WI38 (cell line): Measurements from ENCODE around the gene CEP131.

Source experiments
- H3K4me3 ChIP-seq: 2 replicates; pipeline ENCODE4 v1.5.1; 2011; ENCODE audit warnings: low read depth, mild to moderate bottlenecking, control low read depth, low read length
- TF ChIP-seq, protein P1 (sequence below): IDR thresholded peaks from 2 replicates; pipeline ENCODE4 v1.5.1; 2012; ENCODE audit warnings: low read depth, mild to moderate bottlenecking, control low read depth, low read length

CEP131 gene

DNA sequence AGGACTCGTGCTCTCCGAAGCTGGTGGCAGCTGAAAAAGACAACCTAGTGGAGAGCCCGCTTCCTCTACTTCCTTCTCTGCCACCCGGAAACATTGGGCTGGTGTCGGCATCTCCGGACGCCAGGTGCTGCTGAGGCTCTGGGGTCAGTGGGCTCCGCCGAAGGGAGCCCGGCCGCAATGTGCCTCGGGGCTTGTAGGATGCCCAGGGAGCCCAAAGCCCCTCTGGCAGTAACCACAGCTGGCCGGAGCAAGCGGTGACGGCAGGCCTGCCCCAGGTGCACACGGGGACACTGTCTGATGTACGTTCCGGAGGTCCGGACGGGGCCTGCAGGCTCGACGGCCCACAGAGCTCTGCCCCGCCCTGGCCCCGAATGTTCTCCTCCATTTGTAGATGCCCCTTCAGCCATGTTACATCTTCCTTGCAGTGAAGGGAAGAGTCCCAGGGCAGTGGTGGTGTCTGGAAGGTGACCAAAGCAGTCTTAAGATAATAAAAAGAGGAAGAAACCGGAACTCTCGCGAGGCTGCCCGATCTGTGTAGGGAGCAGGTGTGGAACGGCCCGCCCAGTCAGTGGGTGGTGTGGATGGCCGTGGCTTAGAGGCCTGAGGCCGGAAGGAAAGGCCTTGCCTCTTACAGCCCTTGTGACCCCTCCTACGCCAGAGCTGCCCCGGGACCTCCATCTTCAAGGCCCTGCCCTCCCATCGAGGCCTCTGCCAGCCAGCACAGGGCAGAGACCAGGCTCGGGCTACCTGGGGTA is 39.0 kb upstream of the CEP131 start:
- TF ChIP-seq, protein P1, sequence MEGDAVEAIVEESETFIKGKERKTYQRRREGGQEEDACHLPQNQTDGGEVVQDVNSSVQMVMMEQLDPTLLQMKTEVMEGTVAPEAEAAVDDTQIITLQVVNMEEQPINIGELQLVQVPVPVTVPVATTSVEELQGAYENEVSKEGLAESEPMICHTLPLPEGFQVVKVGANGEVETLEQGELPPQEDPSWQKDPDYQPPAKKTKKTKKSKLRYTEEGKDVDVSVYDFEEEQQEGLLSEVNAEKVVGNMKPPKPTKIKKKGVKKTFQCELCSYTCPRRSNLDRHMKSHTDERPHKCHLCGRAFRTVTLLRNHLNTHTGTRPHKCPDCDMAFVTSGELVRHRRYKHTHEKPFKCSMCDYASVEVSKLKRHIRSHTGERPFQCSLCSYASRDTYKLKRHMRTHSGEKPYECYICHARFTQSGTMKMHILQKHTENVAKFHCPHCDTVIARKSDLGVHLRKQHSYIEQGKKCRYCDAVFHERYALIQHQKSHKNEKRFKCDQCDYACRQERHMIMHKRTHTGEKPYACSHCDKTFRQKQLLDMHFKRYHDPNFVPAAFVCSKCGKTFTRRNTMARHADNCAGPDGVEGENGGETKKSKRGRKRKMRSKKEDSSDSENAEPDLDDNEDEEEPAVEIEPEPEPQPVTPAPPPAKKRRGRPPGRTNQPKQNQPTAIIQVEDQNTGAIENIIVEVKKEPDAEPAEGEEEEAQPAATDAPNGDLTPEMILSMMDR = no peak
- no peak overlapping the region for H3K4me3 ChIP-seq

DNA sequence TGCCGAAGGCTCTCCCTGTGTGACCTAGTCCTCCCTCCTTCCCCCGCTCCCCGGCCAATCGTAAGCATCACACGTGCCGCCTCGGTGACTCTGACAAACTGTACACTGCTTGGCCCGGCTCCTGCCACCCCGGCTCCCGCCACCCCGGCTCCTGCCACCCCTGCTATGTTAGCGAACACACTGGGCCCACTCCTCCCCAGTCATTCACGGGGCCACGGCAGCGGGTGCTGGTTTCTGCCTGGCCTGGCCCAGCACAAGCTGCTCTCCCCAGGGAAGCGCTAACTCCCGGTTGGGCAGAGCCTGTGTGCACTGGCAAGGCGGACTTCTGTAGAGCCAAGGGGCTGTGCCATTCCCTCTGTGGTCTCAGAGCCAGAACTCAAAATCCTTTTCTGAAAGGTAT is 38.3 kb upstream of the CEP131 start:
- TF ChIP-seq, protein P1 = no peak
- H3K4me3 ChIP-seq = no peak overlapping the region

DNA sequence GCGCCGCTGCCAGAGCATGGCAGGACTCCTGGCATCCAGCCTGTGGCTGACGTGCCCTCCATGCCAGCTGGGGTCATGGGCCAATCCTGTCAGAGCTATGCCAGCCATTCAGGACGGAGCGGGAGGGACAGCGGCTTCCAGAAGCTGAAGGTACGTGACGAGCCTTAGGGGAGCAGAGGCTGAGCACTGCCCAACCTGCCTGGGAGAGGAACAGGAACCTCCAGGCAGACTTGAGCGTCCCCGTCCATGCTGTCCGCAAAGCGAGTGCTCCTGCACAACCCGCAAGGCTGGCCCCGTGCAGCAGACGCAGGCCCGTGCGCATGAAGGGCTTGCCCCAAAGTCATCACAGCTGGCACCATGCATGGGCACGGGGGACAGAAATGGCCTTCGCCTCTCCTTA is 37.9 kb upstream of the CEP131 start:
- no peak overlapping the region for H3K4me3 ChIP-seq
- TF ChIP-seq, protein P1 = no peak

DNA sequence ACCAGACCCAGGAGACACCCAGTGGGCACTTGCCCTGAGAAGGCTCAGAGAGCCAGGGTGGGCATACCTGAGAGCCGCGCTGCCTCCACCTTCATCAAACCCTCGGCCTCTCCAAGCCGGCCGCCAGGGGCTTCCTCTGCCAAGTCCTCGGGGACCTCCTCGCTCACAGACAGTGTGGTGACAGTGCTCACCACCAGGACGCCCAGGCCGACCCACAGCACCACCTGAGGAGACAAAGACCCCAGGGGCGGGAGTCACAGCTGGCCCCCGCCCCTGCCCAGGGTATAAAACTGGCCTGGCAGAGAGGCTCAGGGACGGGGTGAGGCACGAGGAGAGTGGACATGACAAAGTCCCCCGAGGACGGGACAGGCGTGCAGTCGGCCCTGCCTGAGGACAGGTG is 37.4 kb upstream of the CEP131 start:
- TF ChIP-seq, protein P1 = no peak
- H3K4me3 ChIP-seq = no peak overlapping the region

DNA sequence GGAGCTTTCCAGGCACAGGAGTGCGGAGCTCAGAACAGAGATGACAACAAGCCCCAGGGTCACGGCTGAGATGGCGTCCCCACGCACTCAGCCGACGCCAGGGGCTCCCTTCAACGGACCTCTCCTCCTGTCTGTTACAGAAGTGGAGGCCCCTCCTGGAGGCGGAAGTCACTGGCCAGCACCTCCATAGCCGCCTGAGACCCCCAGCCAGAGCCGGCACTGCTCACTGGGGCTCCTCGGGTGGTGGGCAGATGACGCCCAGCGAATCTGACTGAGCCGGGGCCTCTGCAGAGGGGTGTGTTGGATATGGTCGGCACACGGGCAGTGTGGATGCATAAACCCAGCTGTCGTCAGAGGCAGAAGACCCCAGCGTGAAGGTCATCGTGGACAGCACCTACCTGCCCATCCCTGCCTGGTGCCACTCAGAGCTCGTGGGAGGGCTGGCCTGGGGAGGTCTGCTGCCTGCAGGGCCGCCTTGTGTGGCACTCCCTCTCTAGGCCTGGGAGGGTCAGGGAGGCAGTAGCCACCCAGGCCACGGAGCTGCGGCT is 36.4 kb upstream of the CEP131 start:
- H3K4me3 ChIP-seq = no peak overlapping the region
- TF ChIP-seq, protein P1 = no peak

DNA sequence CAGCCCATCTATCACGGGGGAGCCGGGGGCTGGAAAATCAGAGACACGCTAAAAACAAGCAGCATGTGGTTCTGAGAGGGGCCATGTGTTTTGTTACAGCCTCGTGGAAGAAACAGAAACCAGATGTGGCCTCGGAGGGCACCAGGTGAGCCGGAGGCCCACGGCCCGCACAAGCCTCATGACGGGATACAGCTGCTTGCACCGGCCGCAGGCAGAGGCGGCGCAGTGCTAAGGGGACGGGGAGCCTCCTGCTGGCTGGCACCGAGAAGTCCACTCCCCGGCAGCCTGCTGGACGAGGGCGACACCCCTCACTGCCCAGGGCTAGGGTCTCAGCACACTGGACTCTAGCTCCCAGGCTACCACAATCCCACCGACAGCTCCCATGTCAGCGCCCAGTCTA is 35.5 kb upstream of the CEP131 start:
- H3K4me3 ChIP-seq = no peak overlapping the region
- TF ChIP-seq, protein P1 = no peak

DNA sequence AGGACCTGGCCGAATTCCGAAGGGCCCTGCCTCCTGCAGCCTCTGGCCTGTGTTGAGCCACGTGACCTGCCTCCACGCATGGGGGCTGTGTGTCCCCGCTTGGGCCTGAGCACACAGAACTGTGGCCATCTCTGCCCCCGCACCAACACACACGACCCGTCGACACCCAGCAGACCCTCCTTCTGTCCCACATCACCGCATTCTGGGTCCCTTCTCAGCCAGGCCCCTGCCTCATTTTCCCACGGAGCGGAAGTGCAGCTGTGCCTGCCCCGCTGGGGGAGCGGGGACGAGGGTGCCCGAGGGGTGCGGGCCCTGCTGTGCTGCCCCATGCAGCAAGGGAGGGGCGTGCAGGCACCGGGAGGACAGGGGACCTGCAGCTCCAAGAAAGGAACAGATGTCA is 34.8 kb upstream of the CEP131 start:
- TF ChIP-seq, protein P1 = no peak
- no peak overlapping the region for H3K4me3 ChIP-seq
